Stimulated activated CD4-positive, alpha-beta T cell treated with anti-CD3 and anti-CD28 coated beads, Interleukin-1b, Interleukin-23, amount 100 ng/mL, for 4 hours (primary cell): Measurements from ENCODE around the gene UNC80.
"Not testable (repeated sequence)": the region's sequence is repeated elsewhere in the genome, so short reads cannot be mapped to it uniquely, and the experiment has no call there.

Experiments
- DNase-seq, 2 donors: peaks; one replicate each; pipeline ENCODE4 v3.0.0-alpha.2; 2020; ENCODE audit warnings: low read depth in 2 of 2

The UNC80 gene

DNA sequence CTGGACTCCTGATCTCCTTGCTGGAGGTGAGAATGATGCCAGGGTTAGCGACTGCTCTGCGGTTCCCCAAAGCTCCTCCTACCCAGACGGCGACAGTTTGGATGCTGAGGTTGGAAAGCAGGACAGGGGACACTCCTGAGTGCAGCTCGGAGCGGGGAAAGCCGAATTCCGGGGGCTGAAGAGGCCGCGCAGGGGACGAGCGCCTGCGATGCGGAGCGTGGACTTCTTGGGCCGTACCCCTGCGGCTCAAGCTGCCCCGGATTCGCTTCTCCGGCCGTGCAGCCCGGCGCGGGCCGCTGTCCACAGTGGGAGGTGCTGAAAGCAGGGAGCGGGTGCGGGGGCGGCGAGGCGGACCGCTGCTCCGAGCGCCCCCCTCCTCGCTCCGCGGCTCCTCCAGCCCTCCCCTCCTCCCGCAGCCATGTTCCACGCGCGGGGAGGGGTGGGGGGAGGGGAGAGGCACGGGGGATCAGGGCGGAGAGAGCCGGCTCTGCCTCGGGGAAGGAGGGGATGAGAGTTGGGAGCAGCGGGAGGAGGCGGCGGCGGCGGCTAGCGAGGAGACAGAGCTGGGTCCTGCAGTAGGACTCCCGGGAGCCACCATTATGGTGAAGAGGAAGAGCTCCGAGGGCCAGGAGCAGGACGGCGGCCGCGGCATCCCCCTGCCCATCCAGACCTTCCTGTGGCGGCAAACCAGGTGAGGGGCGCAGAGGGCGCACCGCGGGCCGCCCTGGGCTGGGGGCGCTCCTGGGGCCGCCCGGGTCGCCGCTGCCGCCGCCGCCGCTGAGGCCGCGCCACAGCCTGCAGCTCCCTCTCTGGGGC, at the start of gene UNC80:
Gene UNC80 (plus strand): TSS at position 359 of the 816 bp plus-strand sequence. CDS start 241 bp downstream, at position 600.
- DNase-seq, result no peak

GRCh38 chr2:209726311-209726710, 45.3 kb upstream of the UNC80 start:
- no peak for DNase-seq

DNA sequence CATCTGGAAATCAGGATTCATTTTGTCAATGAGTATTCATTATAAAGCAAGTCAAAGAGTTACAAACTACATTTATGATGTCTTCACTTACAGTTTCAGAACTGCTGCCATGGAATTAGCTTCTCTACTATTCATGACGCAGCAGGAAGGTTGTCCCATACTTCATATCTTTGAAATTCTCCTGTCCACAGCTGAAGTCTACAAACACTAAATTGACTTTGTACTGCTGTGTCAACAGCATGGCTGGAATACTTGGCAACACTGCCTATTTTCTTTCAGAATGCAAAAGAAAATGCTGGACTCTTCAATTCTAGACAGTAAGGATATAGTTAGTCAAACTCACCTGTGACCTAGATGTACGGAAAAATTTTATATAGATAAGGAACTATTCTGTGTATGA, 44.6 kb upstream of the UNC80 start:
- no peak for DNase-seq

- no peak for DNase-seq
Measured at GRCh38 chr2:209734805-209735204, 36.8 kb upstream of the UNC80 start.

GRCh38 chr2:209741953-209742352, 29.7 kb upstream of the UNC80 start:
- DNase-seq, result no peak

DNA sequence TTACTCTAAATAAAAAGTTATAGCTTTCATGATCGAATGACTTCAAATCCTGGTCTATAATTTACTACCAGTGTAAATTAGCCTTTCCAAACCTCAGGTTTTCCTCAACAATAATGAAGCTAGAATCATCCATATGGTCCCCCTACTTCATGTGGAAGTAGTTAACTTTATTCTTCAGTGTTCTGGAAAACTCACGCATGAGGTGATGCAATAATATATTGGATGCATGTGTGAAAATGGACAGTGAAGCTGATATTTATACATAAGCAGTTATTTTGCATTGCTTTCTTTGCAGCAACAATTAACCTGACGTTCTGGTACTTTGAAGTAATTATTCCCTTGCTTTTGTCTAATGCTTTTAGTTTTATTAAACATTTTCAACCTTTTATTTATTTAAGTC, 18.6 kb upstream of the UNC80 start:
- DNase-seq, result no peak

DNA sequence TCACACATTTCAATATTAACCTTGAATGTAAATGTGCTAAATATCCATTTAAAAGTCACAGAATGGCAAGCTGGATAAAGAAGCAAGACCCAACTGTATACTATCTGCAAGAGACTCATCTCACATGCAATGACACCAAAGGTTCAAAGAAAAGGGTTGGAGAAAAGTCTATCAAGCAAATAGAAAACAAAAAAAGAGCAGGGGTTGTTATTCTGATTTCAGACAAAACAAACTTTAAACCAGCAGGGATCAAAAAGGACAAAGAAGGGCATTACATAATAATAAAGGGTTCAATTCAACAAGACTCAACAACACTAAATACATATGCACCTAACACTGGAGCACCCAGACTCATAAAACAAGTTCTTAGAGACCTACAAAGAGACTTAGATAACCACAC, 14.5 kb upstream of the UNC80 start:
- no peak for DNase-seq

- DNase-seq, result no peak
Measured at GRCh38 chr2:209761566-209761965, 10.1 kb upstream of the UNC80 start.

- DNase-seq, result no peak
Measured at GRCh38 chr2:209762563-209762962, 9.1 kb upstream of the UNC80 start.

- no peak for DNase-seq
Measured at GRCh38 chr2:209763106-209763505, 8.5 kb upstream of the UNC80 start.

DNA sequence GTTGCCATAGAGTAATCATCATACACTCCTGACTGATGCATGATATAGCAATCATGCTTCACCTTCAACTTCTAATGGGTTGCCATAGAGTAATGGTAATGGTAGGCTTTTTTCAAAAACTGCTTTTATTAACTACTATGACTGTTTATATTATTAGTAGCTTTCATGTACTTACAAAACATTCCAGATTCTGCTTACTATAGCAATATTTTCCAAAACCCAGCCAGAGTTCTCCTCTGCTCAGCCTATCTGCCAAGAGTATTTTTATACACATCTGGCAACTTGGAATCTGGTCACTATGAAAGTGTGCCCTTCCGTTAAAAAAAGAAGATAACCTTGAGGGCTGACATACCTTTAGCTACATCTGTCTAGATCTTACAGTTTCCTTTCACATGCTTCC, 5.0 kb upstream of the UNC80 start:
- no peak for DNase-seq

DNA sequence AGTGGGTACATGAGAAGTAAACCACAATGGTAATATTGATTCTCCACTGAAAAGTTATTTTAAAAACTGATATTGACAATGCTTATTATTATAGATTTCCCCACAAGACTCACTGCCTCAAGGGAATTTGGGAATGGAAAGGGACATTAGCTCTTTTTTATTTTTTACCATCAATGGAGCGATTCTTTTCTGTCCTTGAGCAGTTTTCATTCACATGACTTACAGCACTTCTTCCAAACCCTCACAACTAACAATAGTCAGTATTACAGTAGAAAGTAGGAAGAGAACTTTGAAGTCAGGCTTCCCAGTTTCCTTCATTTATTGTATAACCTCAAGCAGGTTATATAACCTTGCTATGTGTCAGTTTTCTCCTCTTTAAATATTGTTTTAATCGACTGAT, 4.3 kb upstream of the UNC80 start:
- DNase-seq, result no peak

DNA sequence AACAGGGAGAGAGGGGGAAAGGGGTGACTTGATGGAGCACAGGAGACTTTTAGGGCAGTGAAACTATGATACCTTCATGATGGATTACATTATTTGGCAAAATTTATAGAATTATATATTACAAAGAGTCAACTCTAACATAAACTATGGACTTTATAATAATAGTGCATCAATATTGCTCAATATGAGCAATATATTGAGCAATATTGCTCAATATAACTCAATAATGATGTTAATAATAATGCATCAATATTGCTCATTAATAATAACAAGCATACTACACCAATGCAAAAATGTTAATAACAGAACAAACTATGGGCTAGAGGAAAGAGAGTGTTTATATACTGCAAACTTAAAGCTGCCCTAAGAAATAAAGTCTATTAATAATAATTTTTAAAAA, 3.1 kb upstream of the UNC80 start:
- DNase-seq, result no peak

DNA sequence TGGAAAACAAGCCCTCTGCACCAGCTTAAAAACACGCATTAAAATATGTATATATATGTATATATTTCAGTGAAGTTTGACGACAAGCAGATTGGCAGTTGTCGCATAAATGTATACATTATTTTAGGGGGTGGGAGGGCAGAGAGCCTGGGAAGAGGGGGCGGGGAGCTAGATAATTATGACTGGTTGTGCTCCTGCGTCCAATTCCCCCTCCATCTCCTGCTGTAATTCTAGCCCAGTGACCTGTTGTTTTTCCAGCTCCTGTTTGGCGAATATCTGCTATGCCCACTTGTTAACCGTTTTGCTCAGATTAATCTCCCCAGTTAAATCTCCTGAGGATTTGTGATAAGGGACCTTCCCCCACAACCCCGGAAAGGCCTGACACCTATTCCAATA, 656 bp downstream of the UNC80 start:
- DNase-seq, result no peak

DNA sequence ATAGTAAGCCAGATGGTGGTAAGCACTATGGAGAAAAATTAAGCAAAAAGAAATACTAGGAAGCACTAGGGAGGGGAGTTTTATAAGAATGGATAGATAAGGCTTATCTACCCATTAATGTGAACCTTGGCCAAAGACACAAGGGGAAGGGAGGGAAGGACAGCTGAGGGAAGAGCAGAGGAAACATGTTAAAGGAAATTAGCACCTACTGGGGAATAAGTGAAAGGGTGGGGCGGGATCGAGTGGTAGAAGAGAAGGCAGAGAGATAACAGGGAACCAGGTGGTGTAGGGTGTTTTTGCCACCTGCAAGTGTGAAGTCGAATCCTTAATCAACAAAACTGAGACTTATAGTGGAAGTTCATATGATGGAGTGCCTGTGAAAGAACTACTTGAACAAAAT, 1.7 kb downstream of the UNC80 start:
- DNase-seq, result no peak

DNA sequence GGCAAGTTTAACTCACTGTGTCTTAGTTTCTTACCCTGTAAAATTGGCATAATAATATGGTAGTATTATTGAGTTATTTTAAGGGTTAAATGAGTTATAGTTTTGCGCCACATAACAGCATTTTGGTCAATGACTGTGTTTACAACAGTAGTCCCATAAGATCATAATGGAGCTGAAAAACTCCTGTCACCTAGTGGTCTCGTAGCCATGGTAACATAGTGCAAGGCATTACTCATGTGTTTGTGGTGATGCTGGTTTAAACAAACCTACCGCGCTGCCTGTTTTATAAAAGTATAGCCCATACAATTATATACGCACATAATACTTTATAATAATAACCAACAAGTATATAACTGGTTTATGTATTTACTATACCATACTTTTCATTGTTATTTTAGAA, 15.8 kb downstream of the UNC80 start:
- DNase-seq, result no peak

DNA sequence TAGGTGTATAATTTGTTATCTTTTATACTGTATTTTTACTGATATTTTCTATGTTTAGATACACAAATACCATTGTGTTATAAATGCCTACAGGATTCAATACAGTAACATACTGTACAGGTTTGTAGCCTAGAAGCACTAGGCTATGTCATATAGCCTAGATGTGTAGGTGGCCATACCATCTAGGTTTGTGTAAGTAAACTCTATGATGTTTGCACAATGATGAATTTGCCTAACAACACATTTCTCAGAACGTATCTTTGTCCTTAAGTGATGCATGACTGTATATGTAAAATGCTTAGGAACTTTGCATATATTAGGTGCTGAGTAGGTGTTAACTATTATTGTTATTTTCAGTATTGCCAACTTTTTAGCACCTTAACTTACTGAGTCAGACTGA, 17.3 kb downstream of the UNC80 start:
- no peak for DNase-seq

DNA sequence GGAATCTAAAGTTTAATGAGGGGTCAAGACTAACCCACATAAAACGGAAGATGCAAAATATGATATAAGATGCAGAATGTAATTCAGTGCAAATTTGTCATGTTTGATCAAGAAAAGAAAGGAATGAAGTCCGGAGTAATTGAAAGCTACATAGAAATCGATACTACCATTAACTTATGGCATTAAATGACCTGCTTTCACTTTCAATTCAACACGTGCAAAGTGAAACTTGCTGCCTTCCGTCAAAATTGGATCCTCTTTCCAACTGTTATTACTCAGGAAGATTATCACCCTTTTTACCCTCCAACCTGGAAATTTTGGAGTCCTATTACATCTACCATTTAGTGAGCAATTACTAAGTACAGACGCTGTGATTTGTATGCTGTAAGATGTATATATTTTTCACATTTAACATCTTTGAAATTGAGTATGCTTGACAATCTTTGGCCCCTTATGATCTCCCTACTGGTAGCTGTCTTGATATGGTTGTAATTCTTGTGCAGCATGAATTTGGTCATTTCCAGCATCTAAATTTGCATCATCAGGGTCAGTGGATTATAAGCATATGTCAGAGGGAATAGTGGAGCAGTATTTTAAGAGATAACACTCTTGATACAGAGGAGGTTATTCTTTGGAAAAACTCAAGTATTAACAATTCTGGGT, 18.6 kb downstream of the UNC80 start:
- no peak for DNase-seq

DNA sequence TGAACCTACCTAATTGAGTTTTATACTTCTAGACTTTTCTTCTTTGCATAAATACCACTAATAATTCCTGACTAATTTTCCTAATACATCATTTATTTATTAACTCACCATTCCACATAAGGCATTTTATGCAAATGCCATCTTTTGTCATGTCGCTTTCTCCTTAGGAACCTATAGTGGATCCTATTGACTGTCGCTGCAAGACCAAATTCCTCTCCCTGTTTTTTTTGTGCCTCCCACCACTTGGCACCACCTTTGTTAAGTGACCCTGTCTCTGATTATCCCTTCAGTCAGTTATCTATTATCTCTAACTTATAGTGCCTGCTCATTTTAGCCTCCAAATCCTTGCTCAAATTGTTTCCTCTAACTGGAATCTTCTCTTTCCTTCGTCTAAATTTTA, 19.5 kb downstream of the UNC80 start:
- DNase-seq, result no peak

DNA sequence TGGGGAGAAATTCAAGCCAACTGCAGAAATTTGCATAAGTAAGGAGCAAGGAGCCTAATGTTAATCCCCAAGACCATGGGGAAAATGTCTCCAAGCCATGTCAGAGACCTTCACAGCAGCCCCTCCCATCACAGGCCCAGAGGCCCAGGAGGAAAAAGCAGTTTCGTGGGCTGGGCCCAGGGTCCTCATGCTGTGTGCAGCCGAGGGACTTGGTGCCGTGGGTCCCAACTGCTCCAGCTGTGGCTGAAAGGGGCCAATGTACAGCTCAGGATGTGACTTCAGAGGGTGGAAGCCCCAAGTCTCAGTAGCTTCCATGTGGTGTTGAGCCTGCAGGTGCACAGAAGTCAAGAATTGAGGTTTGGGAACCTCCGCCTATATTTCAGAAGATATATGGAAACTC, 23.8 kb downstream of the UNC80 start:
- DNase-seq, result not testable (repeated sequence)

- no peak for DNase-seq
Measured at GRCh38 chr2:209805351-209805750, 33.7 kb downstream of the UNC80 start.

DNA sequence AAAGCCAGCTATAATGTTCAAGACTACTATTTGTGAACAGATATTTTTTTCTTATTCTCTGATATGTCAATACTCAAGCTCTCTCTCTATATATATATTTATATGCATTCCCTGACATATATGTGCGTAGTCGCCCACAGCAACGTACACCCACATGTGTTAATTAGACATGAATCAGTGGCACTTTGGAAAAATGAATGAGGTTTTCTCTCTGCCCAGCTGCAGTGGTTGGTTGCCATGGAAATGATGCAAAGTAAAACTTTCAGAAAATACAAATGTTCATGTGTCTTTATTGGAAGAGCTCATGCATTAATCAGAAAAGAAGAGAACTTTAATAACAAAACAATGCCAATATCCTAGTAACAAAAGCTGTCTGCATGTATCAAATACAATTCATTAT, 34.7 kb downstream of the UNC80 start:
- DNase-seq, result no peak

GRCh38 chr2:209808521-209808920, 36.9 kb downstream of the UNC80 start:
- DNase-seq, result no peak

- no peak for DNase-seq
Measured at GRCh38 chr2:209809256-209809655, 37.6 kb downstream of the UNC80 start.
